Measurements from ENCODE around the gene NUTM2A.
"Not testable (repeated sequence)": the region's sequence is repeated elsewhere in the genome, so short reads cannot be mapped to it uniquely, and the experiment has no call there.

NUTM2A gene

DNA sequence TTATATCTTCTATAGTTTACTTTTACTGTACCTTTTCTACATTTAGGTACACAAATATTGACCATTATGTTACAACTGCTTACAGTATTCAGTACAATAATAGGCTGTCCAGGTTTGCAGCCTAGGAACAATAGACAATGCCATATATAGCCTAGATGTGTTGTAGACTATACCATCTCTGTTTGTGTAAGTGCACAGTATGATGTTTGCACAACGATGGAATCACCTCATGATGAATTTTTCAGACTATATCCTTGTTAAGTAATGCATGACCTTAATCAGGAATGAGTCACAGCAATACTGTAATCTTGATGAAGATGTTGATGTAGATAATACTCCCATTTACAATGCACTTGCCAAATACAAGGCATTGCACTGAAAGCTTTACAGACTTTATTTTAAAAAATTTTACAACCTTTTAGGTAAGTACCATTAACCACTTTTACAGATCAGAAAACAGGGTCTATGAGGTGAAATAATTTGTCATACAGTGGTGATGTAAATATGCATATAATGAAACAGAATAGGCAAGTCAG lies 23.6 kb downstream of the NUTM2A start:
- not testable (repeated sequence) for DNase-seq

DNA sequence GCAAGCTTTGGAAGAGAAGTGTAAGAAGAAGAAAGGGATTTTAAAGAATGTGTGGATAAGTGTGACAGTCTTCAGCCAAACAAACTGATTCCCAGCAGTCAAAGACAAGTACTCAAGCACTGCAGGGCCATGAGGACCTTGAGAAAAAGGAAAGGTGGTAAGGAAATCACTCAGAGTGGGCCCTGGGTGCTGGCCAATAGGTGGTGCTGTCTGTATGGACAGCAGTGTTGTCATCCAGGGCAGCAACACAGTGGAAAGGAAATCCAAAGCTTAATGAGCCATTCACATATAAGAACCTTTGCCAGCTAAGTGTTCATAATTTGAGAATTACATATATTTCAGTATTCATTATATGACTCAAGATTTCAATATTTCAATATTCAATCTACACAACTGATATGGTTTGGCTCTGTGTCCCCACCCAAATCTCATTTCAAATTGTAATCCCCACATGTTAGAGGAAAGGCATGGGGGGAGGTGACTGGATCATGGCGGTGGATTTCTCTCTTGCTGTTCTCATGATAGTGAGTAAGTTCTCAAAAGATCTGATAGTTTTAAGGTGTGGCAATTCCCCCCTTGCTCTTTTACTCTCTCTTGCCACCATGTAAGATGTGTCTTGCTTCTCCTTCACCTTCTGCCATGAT lies 55.6 kb downstream of the NUTM2A start:
- not testable (repeated sequence) for DNase-seq
